Measurements from ENCODE around the gene ZNF655.

DNA sequence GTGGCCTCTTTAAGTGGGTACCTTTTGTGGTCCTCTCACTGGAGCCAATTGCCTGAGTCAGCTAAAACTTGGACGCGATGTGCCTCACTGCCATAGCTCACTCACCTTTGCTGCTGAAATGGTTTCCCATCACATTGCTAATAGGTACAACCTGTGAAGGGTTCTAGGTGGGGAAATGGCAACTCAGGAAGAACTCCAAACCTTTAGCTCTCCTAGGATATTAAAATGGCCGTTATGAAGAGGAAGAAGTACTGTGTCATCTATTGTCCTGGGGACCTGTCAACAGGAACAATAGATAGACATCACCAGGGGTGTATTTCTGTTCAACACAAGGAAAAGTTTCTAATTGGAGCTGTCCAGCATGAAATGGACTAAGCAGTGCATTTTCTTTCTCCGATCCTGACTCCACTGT is 1.2 kb upstream of the ZNF655 start:
- TF ChIP-seq, protein P1, sequence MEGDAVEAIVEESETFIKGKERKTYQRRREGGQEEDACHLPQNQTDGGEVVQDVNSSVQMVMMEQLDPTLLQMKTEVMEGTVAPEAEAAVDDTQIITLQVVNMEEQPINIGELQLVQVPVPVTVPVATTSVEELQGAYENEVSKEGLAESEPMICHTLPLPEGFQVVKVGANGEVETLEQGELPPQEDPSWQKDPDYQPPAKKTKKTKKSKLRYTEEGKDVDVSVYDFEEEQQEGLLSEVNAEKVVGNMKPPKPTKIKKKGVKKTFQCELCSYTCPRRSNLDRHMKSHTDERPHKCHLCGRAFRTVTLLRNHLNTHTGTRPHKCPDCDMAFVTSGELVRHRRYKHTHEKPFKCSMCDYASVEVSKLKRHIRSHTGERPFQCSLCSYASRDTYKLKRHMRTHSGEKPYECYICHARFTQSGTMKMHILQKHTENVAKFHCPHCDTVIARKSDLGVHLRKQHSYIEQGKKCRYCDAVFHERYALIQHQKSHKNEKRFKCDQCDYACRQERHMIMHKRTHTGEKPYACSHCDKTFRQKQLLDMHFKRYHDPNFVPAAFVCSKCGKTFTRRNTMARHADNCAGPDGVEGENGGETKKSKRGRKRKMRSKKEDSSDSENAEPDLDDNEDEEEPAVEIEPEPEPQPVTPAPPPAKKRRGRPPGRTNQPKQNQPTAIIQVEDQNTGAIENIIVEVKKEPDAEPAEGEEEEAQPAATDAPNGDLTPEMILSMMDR (IDR thresholded peaks at IDR 0.05): no peak
- TF ChIP-seq EP300 (IDR thresholded peaks at IDR 0.05): no peak
